GM12801 (cell line): Measurements from ENCODE around the gene BBS10.

ENCODE experiments used
- CTCF ChIP-seq: IDR thresholded peaks from one replicate; pipeline ENCODE4 v1.5.1; 2011; ENCODE audit warnings: control low read depth; ENCODE audit not compliant: insufficient read length; ENCODE audit errors: extremely low read depth

BBS10 gene

GRCh38 chr12:76375470-76375869 lies 27.3 kb upstream of the BBS10 start:
- no peak for TF ChIP-seq CTCF

DNA sequence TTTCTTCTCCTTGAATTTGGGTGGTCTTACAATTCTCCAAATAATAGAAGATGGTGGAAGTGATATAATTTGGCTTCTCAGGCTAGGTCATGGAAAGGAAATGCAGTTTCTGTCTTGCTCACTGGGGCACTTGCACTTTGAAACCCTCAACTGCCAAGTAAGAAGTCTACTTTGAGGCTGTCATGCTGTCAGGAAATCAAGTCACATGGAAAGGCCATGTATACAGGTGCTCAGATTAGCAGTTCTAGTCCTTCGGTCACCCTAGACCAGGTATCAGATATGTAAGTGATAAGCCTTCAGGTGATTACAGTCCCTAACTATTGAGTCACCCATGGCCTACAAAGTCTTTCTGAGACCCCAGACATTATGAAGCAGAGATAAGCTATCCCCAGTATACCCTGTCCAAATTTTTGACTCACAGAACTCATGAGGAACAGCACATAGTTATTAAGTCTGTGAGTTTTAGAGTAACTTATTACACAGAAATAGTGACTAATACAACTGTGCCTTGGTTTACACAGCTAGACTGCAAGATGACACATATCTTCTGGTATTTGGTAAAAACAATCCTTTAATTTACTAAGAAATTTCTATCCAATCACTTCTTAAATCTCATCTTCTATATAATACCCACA lies 26.3 kb upstream of the BBS10 start:
- no peak for TF ChIP-seq CTCF

DNA sequence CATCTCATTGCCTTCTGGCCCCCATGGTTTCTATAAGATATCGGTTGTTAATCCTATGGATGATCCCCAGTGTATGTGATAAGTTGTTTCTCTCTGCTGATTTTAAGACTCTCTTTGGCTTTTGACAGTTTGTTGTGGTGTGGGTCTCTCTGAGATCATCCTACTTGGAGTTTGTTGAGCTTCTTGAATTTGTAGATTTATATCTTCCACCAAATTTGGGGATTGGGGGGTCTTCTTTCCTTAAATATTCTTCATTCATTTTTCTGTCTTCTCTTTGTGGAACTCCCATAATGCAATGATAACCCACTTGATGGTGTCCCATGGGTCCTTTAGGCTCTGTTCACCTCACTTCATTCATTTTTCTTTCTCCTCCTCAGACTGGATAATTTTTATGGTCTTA lies 20.0 kb upstream of the BBS10 start:
- TF ChIP-seq CTCF = no peak

DNA sequence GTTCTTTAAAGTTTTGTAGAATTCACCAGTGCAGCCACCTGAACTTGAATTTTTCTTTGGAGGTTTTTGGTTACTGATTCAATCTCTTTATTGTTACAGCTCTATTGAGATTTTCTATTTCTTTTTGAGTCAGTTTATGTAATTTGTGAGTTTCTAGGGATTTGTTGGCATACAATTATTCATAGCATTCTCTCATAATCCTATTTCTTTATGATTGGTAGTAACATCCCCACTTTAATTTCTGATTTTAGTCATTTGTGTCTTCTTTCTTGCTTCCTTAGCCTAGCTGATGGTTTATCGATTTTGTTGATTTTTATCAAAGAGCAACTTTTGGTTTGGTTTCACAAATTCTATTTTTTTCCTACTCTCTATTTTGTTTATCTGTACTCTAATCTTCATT lies 17.9 kb upstream of the BBS10 start:
- no peak for TF ChIP-seq CTCF

DNA sequence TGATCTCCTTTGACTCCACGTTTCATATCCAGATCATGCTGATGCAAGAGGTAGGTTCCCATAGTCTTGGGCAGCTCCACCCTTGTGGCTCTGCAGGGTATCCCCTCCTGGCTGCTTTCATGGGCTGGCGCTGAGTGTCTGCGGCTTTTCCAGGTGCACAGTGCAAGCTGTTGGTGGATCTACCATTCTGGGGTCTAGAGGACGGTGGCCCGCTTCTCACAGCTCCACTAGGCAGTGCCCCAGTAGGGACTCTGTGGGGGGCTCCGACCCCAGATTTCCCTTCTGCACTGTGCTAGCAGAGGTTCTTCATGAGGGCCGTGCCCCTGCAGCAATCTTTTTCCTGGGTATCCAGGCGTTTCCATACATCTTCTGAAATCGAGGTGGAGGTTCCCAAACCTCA lies 12.1 kb upstream of the BBS10 start:
- TF ChIP-seq CTCF = no peak

GRCh38 chr12:76356071-76356470 lies 7.9 kb upstream of the BBS10 start:
- no peak for TF ChIP-seq CTCF

DNA sequence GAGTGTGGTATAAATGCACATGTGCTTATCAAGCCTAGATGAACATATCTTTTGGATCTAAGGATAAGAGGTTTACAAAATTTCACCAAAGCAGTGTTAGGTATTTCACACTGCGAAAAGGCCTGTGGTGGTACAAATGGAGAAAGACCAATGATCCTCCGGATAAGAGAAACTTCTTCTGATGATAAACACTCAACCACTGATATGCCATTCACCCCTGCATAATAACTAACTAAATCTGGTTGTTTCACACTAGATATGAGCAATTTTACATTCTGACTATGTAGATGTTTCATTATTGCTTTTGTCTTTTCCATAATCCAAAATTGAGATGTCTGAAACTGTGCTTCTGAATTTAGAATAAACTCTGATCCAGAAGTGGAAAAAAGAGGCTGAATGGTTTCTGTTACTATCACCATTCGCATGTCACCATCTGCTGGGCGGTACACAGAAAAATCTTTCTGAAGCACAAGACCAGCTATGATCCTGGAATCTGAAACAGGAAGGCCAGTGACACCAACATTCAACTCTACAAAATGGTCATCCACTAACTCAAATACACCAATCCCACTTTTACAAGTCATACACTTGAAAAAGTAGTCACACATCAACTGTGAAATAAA lies 1.3 kb downstream of the BBS10 start:
- no peak for TF ChIP-seq CTCF

- no peak for TF ChIP-seq CTCF
These were observed 2.0 kb downstream of the BBS10 start for GRCh38 chr12:76346236-76346635.
